Subcutaneous abdominal adipose tissue (tissue), 5 donors: ENCODE measurements around the gene ANKRD29.
"Not testable (repeated sequence)": the region's sequence is repeated elsewhere in the genome, so short reads cannot be mapped to it uniquely, and the experiment has no call there.

Experiments used
- H3K27ac ChIP-seq: one replicate; pipeline ENCODE4 v1.7.0; 2013; ENCODE audit warnings: low read depth, mild to moderate bottlenecking, inconsistent platforms, low read length, moderate library complexity
- H3K27me3 ChIP-seq, 5 donors: one replicate each; pipeline ENCODE4 v1.7.0; 2013; ENCODE audit warnings: low read length in 5 of 5, inconsistent platforms in 1 of 5; ENCODE audit not compliant: control insufficient read depth in 5 of 5, insufficient read depth in 4 of 5
- H3K36me3 ChIP-seq, 5 donors: one replicate each; pipeline ENCODE4 v1.7.0; 2013; ENCODE audit warnings: low read length in 5 of 5; ENCODE audit not compliant: control insufficient read depth in 5 of 5, insufficient read depth in 5 of 5
- H3K4me1 ChIP-seq, 5 donors: one replicate each; pipeline ENCODE4 v1.7.0; 2013; ENCODE audit warnings: low read length in 5 of 5, mild to moderate bottlenecking in 3 of 5, moderate library complexity in 1 of 5; ENCODE audit not compliant: control insufficient read depth in 5 of 5, insufficient read depth in 5 of 5
- H3K4me3 ChIP-seq, 5 donors: one replicate each; pipeline ENCODE4 v1.7.0; 2013; ENCODE audit warnings: low read length in 5 of 5, low read depth in 1 of 5
- H3K9ac ChIP-seq, 5 donors: one replicate each; pipeline ENCODE4 v1.7.0; 2013; ENCODE audit warnings: low read length in 5 of 5, mild to moderate bottlenecking in 4 of 5, moderate library complexity in 3 of 5
- H3K9me3 ChIP-seq, 5 donors: one replicate each; pipeline ENCODE4 v1.7.0; 2013; ENCODE audit warnings: low read length in 5 of 5; ENCODE audit not compliant: control insufficient read depth in 5 of 5
- donor health status: healthy.
- donor health status: healthy.
- donor health status: healthy.
- donor health status: healthy.
- donor health status: healthy.

Gene ANKRD29

GRCh38 chr18:23570912-23571504, 91.7 kb downstream of the ANKRD29 start:
- H3K27me3 ChIP-seq = no peaks in the 10 kb centered on the region
- no peak overlapping the region for H3K9ac ChIP-seq
- H3K27ac ChIP-seq = no peak overlapping the region
- H3K4me3 ChIP-seq = no peak overlapping the region
- peaks cover 0 to 48% (median 33%) of the 10 kb centered on the region in 5 donors for H3K4me1 ChIP-seq
- H3K36me3 ChIP-seq = peaks cover 25 to 50% (median 32%) of the 10 kb centered on the region in 5 donors
- no peaks in the 10 kb centered on the region for H3K9me3 ChIP-seq

GRCh38 chr18:23569299-23570063, 93.2 kb downstream of the ANKRD29 start:
- Histone ChIP-seq H3K9me3 (no peaks in the 10 kb centered on the region), H3K36me3 (peaks cover 24 to 55% (median 36%) of the 10 kb centered on the region in 5 donors), H3K27me3 (no peaks in the 10 kb centered on the region), H3K27ac (no peak overlapping the region), H3K9ac (peak overlapping the region in 1 of 5 donors; percentile 39), H3K4me3 (no peak overlapping the region), H3K4me1 (peaks cover 0 to 41% (median 23%) of the 10 kb centered on the region in 5 donors)

DNA sequence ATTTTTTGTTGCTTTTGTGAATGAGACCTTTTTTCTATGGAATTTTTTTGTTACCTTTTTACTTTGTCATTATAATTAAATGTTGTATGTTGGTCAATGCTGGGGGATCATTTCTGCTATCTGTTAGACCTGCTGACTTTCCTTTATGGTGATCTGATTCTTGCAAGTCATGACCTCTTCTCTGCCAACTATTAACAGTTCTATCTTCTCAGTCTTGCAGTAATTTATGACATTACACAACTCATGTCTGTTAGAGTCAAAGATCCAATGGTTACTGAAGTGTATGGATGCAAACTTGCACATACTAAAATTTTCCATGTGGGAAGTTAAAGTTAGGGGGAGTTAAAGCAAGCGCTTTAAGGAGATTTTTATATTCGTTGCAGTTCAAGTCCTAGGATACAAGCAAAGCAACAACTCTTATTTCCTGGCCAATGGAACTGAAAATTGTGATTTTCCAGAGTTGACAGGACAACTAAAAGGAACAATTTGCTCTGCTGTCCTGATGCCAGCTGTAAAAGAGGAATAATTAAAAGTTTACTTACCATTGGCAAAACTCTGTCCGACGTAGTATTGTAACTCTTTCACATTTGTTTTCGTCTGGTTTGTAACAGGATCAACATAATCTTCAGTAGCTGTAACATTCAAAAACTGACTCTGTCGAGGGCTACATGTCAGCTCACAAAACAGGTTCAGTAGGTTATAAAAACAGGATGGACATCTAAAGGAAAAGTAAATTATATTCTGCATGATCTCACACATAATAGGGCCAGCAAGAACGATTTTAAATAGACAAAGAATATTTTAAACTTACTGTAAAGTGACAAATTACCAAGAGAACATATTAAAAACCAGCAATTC, 94.2 kb downstream of the ANKRD29 start:
- Histone ChIP-seq H3K9ac (no peak overlapping the region), H3K4me1 (peaks cover 0 to 33% (median 14%) of the 10 kb centered on the region in 5 donors), H3K27me3 (no peaks in the 10 kb centered on the region), H3K4me3 (no peak overlapping the region), H3K36me3 (peaks cover 28 to 59% (median 36%) of the 10 kb centered on the region in 5 donors), H3K27ac (peak overlapping the region; percentile 34), H3K9me3 (no peaks in the 10 kb centered on the region)

DNA sequence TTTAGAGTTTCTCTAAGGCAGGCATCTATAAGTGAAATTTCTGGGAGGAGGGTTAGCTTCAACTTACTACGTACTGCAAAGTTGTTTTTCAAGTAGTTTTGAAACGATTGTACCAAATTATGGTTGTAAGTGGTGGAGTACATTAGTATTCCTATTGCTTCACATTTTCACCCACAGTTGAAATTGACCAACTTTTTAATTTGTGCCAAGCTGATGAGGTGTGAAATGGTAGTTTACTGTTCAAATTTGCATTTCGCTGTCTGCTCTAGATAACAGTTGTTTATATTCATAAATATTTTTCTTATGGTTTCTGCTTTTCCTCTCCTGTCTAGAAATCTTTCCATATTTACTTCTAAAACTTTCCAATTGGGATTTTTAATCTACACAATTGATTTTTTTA, 95.0 kb downstream of the ANKRD29 start:
- Histone ChIP-seq H3K9me3 (no peaks in the 10 kb centered on the region), H3K27me3 (no peaks in the 10 kb centered on the region), H3K4me1 (peaks cover 0 to 33% (median 7%) of the 10 kb centered on the region in 5 donors), H3K36me3 (peaks cover 25 to 60% (median 35%) of the 10 kb centered on the region in 5 donors), H3K27ac (no peak overlapping the region), H3K9ac (no peak overlapping the region), H3K4me3 (no peak overlapping the region)

- Histone ChIP-seq H3K4me3 (no peak overlapping the region), H3K9me3 (no peaks in the 10 kb centered on the region), H3K27ac (no peak overlapping the region), H3K36me3 (peaks cover 28 to 56% (median 42%) of the 10 kb centered on the region in 5 donors), H3K4me1 (peaks cover 0 to 24% (median 6%) of the 10 kb centered on the region in 5 donors), H3K9ac (no peak overlapping the region), H3K27me3 (no peaks in the 10 kb centered on the region)
Observed at GRCh38 chr18:23565916-23566547, 96.7 kb downstream of the ANKRD29 start.

DNA sequence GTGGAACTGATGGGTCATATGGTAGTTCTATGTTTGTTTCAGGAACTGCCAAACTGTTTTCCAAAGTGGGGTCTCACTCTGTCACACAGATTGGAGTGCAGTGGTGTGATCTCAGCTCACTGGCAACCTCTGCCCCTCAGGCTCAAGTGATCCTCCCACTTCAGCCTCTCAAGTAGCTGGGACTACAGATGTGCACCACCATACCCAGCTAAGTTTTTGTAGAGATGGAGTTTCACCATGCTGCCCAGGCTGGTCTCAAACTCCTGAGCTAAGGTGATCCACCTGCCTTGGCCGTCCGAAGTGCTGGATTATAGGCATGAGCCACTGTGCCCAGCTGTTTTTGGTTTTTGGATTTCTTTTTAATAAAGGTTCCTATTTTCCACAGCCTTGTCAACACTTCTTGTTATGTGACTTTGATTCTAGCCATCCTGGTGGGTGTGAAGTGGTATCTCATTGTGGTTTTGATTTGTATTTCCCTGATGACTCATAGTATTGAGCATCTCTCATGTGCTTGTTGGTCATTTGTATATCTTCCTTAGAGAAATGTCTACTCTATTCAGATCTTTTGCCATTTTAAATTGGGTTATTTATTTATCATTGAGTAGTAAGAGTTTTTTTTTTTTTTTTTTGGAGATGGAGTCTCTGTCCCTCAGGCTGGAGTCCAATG, 99.2 kb downstream of the ANKRD29 start:
- Histone ChIP-seq H3K9ac (no peak overlapping the region), H3K27me3 (no peaks in the 10 kb centered on the region), H3K27ac (no peak overlapping the region), H3K4me3 (no peak overlapping the region), H3K36me3 (peaks cover 28 to 67% (median 55%) of the 10 kb centered on the region in 5 donors), H3K9me3 (no peaks in the 10 kb centered on the region), H3K4me1 (peaks cover 0 to 6% (median 0%) of the 10 kb centered on the region in 5 donors)

- Histone ChIP-seq H3K9ac (no peak overlapping the region), H3K27ac (no peak overlapping the region), H3K4me1 (no peaks in the 10 kb centered on the region), H3K4me3 (no peak overlapping the region), H3K36me3 (peaks cover 22 to 78% (median 57%) of the 10 kb centered on the region in 5 donors), H3K9me3 (no peaks in the 10 kb centered on the region), H3K27me3 (no peaks in the 10 kb centered on the region)
Observed at GRCh38 chr18:23560186-23560585, 102.5 kb downstream of the ANKRD29 start.

DNA sequence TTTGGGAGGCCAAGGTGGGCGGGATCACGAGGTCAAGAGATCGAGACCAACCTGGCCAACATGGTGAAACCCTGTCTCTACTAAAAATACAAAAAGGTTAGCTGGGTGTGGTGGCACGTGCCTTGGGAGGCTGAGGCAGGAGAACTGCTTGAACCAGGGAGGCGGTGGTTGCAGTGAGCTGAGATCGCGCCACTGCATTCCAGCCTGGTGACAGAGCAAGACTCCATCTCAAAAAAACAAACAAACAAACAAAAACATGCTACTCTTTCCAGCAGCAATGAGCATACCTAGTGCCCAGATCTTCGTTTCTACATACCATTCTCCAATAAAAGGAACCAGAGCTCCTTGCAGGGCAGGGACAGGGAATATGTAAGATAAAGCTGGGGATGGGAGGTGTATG, 105.2 kb downstream of the ANKRD29 start:
- H3K4me1 ChIP-seq = peaks cover 0 to 15% (median 12%) of the 10 kb centered on the region in 5 donors
- H3K36me3 ChIP-seq = peaks cover 27 to 86% (median 68%) of the 10 kb centered on the region in 5 donors
- H3K27ac ChIP-seq, H3K4me3 ChIP-seq, H3K9me3 ChIP-seq, H3K27me3 ChIP-seq, H3K9ac ChIP-seq: not testable (repeated sequence)

DNA sequence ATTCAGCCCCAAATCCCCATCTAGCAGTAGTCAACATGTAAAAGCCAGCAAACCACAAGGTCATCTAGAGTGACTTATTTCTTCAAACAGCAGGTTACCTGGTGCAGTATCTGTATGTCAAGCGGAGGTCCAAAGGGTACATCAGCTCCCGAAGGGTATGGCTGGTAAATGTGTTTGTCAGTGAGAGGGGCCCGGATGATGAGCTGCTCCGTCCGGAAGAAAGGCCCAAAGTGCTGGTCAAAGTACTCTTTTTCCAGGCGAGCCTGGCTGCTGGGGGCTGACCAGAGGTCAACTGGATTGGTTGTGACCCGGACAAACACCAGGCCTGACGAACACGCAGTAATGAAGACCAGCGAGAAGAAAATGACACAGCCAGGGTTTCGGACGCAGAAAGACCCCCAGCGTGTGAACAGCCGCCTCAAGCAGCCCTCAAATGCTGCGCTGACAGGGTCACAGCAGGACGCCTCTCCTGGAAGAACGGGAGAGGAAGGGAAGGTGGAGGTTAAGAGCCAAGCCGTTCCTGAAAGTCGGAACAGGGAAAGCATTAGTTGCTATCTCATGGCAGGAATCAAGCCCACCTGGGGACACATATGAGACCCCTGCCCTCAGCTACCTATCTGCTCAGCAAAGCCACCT, 106.4 kb downstream of the ANKRD29 start:
- peaks cover 0 to 17% (median 13%) of the 10 kb centered on the region in 5 donors for H3K4me1 ChIP-seq
- H3K27ac ChIP-seq = no peak overlapping the region
- no peak overlapping the region for H3K9ac ChIP-seq
- no peak overlapping the region for H3K4me3 ChIP-seq
- no peaks in the 10 kb centered on the region for H3K9me3 ChIP-seq
- H3K27me3 ChIP-seq = no peaks in the 10 kb centered on the region
- peaks cover 24 to 92% (median 75%) of the 10 kb centered on the region in 5 donors for H3K36me3 ChIP-seq
